Measurements from ENCODE around the gene OSBPL6.
"Not testable (repeated sequence)": the region's sequence is repeated elsewhere in the genome, so short reads cannot be mapped to it uniquely, and the experiment has no call there.

Gene OSBPL6

GRCh38 chr2:178335230-178335629 lies 140.9 kb downstream of the OSBPL6 start:
- TF ChIP-seq, protein P1, sequence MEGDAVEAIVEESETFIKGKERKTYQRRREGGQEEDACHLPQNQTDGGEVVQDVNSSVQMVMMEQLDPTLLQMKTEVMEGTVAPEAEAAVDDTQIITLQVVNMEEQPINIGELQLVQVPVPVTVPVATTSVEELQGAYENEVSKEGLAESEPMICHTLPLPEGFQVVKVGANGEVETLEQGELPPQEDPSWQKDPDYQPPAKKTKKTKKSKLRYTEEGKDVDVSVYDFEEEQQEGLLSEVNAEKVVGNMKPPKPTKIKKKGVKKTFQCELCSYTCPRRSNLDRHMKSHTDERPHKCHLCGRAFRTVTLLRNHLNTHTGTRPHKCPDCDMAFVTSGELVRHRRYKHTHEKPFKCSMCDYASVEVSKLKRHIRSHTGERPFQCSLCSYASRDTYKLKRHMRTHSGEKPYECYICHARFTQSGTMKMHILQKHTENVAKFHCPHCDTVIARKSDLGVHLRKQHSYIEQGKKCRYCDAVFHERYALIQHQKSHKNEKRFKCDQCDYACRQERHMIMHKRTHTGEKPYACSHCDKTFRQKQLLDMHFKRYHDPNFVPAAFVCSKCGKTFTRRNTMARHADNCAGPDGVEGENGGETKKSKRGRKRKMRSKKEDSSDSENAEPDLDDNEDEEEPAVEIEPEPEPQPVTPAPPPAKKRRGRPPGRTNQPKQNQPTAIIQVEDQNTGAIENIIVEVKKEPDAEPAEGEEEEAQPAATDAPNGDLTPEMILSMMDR (IDR thresholded peaks at IDR 0.05; ENCODE audit: low read depth, low read length): no peak
- TF ChIP-seq POLR2A (IDR thresholded peaks at IDR 0.05; ENCODE audit: extremely low read depth, insufficient read length) (no peak), MYC (IDR thresholded peaks at IDR 0.05; ENCODE audit: low read depth, low read length) (no peak)
- TF ChIP-seq, protein P2, sequence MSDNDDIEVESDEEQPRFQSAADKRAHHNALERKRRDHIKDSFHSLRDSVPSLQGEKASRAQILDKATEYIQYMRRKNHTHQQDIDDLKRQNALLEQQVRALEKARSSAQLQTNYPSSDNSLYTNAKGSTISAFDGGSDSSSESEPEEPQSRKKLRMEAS (IDR thresholded peaks at IDR 0.05; ENCODE audit: low read depth, low read length): no peak
- no peak overlapping the region for H3K4me3 ChIP-seq (ENCODE audit: low read depth, low read length)
- no peak for DNase-seq (ENCODE audit: low read depth)

DNA sequence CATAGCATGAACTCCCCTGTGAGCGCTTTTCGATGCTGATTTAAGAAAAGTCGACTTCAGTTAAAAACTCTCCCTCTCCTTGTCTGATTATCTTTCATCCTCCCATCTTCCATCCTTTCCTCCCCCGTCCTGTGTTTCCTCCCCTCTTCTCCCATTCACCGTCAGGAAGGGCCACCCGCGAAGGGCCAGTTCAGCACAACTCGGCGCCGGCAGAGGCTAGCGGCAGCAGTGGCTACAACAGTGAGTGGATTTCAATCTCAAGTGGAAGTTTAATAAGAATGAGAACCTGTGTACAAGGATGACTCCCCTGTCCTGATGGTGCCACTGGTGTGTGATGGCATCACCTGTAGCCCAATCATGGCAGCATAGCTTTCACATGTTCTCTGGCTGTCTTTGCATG lies 149.8 kb downstream of the OSBPL6 start:
- no peak for DNase-seq (ENCODE audit: low read depth)
- TF ChIP-seq, protein P1 (IDR thresholded peaks at IDR 0.05; ENCODE audit: low read depth, low read length): no peak

GRCh38 chr2:178345951-178346350 lies 151.6 kb downstream of the OSBPL6 start:
- DNase-seq (ENCODE audit: low read depth): no peak
- no peak overlapping the region for H3K4me3 ChIP-seq (ENCODE audit: low read depth, low read length)
- TF ChIP-seq, protein P1 (IDR thresholded peaks at IDR 0.05; ENCODE audit: low read depth, low read length): no peak
- no peak for TF ChIP-seq MYC (IDR thresholded peaks at IDR 0.05; ENCODE audit: low read depth, low read length)
- TF ChIP-seq, protein P2 (IDR thresholded peaks at IDR 0.05; ENCODE audit: low read depth, low read length): no peak
- TF ChIP-seq POLR2A (IDR thresholded peaks at IDR 0.05; ENCODE audit: extremely low read depth, insufficient read length): no peak

More for the DNA sequence above, 149.8 kb downstream of the OSBPL6 start:
- H3K4me3 ChIP-seq (ENCODE audit: low read depth, low read length): no peak overlapping the region

DNA sequence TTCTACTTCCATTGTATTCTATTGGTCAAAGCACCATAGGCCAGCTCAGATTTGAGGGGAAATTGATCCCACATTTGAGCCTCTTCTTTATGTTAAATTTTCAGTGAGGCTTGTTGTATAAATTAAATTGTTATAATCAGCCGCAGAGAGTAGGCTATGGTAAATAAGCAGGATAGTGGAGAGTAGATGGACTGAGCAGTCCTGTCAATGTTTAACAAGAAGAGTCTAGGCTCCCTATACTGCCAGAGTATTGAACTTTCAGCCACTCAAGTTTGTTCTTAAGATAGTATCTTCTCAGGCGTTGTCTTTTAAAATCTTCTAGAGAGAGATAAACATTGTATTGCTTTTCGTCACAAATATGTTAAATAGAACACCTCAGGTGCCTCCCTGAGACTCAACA lies 155.7 kb downstream of the OSBPL6 start:
- no peak for TF ChIP-seq POLR2A (IDR thresholded peaks at IDR 0.05; ENCODE audit: extremely low read depth, insufficient read length)
- TF ChIP-seq, protein P2 (IDR thresholded peaks at IDR 0.05; ENCODE audit: low read depth, low read length): no peak
- TF ChIP-seq, protein P1 (IDR thresholded peaks at IDR 0.05; ENCODE audit: low read depth, low read length): no peak
- no peak for TF ChIP-seq MYC (IDR thresholded peaks at IDR 0.05; ENCODE audit: low read depth, low read length)
- no peak overlapping the region for H3K4me3 ChIP-seq (ENCODE audit: low read depth, low read length)
- DNase-seq (ENCODE audit: low read depth): no peak

- H3K4me3 ChIP-seq (ENCODE audit: low read depth, low read length); DNase-seq (ENCODE audit: low read depth): not testable (repeated sequence)
Measured at GRCh38 chr2:178357704-178358103, 163.4 kb downstream of the OSBPL6 start.

DNA sequence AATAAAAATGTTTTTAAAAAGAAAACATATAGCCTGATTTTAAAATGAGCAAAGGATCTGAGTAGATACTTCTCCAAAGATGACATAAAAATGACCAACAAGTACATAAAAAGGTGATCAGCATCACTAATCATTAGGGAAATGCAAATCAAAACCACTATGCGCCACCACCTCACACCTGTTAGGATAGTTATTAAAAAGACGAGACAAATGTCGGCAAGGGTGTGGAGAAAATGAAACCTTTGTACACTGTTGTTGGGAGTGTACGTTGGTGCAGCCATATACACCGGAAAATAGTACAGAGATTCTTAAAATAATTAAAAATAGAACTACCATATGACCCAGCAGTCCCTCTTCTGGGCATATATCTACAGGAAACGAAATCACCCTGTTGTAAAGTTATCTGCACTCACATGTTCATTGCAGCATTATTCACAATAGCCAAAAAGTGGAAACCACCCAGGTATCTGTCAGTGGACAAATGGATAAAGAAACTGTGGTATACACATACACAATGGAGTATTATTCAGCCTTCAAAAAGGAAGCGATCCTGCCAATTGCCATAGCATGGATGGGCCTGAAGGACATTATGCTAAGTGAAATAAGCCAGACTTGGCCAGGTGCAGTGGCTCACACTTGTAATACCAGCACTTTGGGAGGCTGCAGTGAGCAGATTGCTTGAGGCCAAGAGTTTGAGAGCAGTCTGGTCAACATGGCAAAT lies 165.0 kb downstream of the OSBPL6 start:
- TF ChIP-seq POLR2A (IDR thresholded peaks at IDR 0.05; ENCODE audit: extremely low read depth, insufficient read length): no peak
- H3K4me3 ChIP-seq (ENCODE audit: low read depth, low read length): no peak overlapping the region
- no peak for DNase-seq (ENCODE audit: low read depth)

- TF ChIP-seq, protein P1 (IDR thresholded peaks at IDR 0.05; ENCODE audit: low read depth, low read length): no peak
- TF ChIP-seq, protein P2 (IDR thresholded peaks at IDR 0.05; ENCODE audit: low read depth, low read length): no peak
- no peak for TF ChIP-seq POLR2A (IDR thresholded peaks at IDR 0.05; ENCODE audit: extremely low read depth, insufficient read length)
- TF ChIP-seq MYC (IDR thresholded peaks at IDR 0.05; ENCODE audit: low read depth, low read length): no peak
- no peak overlapping the region for H3K4me3 ChIP-seq (ENCODE audit: low read depth, low read length)
- no peak for DNase-seq (ENCODE audit: low read depth)
Measured at GRCh38 chr2:178361588-178361987, 167.3 kb downstream of the OSBPL6 start.

All from NB4 (cell line).